Body of pancreas (tissue), 4 donors: Measurements from ENCODE around the gene STEAP1B. TPM values are rescaled to one million over a fixed set of nuclear protein-coding genes. Genes with fewer than 3 reads are reported as not detected.

Source experiments
- ATAC-seq: fragments of 150-250 bp; one replicate; pipeline ENCODE4 v1.9.1; 2016
- DNase-seq, 4 donors: peaks; one replicate each; pipeline ENCODE4 v3.0.0-alpha.2; 2019
- H3K27ac ChIP-seq, 4 donors: fragments of 200-600 bp; sonication (generic); 1 replicate in 3 of 4; 2 replicates in 1 of 4; pipeline versions ENCODE4 v1.5.1 to v1.6.1; 2016 to 2019; ENCODE audit warnings: mild to moderate bottlenecking in 1 of 4, mixed read lengths in 1 of 4, moderate library complexity in 1 of 4
- H3K27me3 ChIP-seq, 2 donors: fragments of 200-600 bp; sonication (generic); one replicate each; pipeline ENCODE4 v1.6.0; 2016; ENCODE audit warnings: mild to moderate bottlenecking in 1 of 2
- H3K36me3 ChIP-seq, 2 donors: fragments of 200-600 bp; sonication (generic); replicated peaks in 1 of 2; 2 replicates each; pipeline ENCODE4 v1.5.1; 2016; ENCODE audit warnings: low read depth in 2 of 2; ENCODE audit not compliant: insufficient read depth in 1 of 2
- H3K4me1 ChIP-seq: fragments of 200-600 bp; sonication (generic); one replicate; pipeline ENCODE4 v1.6.0; 2016
- H3K4me3 ChIP-seq, 2 donors: fragments of 200-600 bp; sonication (generic); 1 replicate in 1 of 2; 2 replicates in 1 of 2; pipeline ENCODE4 v1.5.1; 2016 to 2019
- H3K9me3 ChIP-seq, 3 donors: fragments of 200-600 bp; sonication (generic); 1 replicate in 2 of 3; 2 replicates in 1 of 3; pipeline ENCODE4 v1.5.1; 2016
- CTCF ChIP-seq, 7 experiments: fragments of 450-650 bp in 4 of 7; fragments of 200-600 bp in 3 of 7; sonication (generic) in 3 of 7; IDR thresholded peaks; one replicate each; pipeline ENCODE4 v1.5.1; 2016 to 2019; ENCODE audit warnings: antibody characterized with exemption in 7 of 7
- POLR2A ChIP-seq, 3 donors: fragments of 450-650 bp; IDR thresholded peaks; one replicate each; pipeline ENCODE4 v1.6.1; 2016; ENCODE audit warnings: antibody characterized with exemption in 3 of 3, mild to moderate bottlenecking in 2 of 3
- WGBS, 2 donors: methylation state at CpG; one replicate each; pipeline ENCODE4 v1.1.5; 2017; 5-methylcytosine and 5-hydroxymethylcytosine counted together
- intact Hi-C: fragments of 100-400 bp; cut with DNase I; formaldehyde crosslinking; loops from one replicate; pipeline ENCODE4 v1.15.1; 2023
- total RNA-seq, 2 donors: library from RNA; depleted of rRNA; stranded (reverse); fragments of >200 nt; gene quantifications; one replicate each; pipeline ENCODE4 v1.1.0, GENCODE V29; 2016

Gene STEAP1B
- total RNA-seq, 2 donors from 2014 or later = 1.3 TPM; not detected in 1

GRCh38 chr7:22445140-22445743, 54.7 kb downstream of the STEAP1B start:
- DNase-seq (peak; percentile 55 to 78 (median 70)), ATAC-seq (peak; percentile 66)
- no peak for TF ChIP-seq CTCF (IDR thresholded peaks at IDR 0.05)
- peak in 2 of 3 donors; percentile 5 to 27 for TF ChIP-seq POLR2A (IDR thresholded peaks at IDR 0.05)
- H3K4me1 ChIP-seq = peaks cover 55% of the 10 kb centered on the region
- 19 to 44% methylated on average over 6 to 14 of the region's 14 CpGs for WGBS, 2 donors
- no peak overlapping the region for H3K4me3 ChIP-seq
- H3K36me3 ChIP-seq = no peaks in the 10 kb centered on the region
- peak overlapping the region; percentile 77 to 91 (median 82) for H3K27ac ChIP-seq
- no peaks in the 10 kb centered on the region for H3K27me3 ChIP-seq
- intact Hi-C loops = no loop called here
- no peaks in the 10 kb centered on the region for H3K9me3 ChIP-seq

- intact Hi-C loops = no loop called here
- Histone ChIP-seq H3K4me1 (peaks cover 55% of the 10 kb centered on the region), H3K27me3 (no peaks in the 10 kb centered on the region), H3K36me3 (no peaks in the 10 kb centered on the region), H3K4me3 (no peak overlapping the region), H3K9me3 (no peaks in the 10 kb centered on the region), H3K27ac (peak overlapping the region; percentile 77 to 91 (median 82))
- DNase-seq = peak; percentile 69 to 84 (median 78)
- TF ChIP-seq POLR2A (IDR thresholded peaks at IDR 0.05) = peak in 1 of 3 donors; percentile 22
- no peak for TF ChIP-seq CTCF (IDR thresholded peaks at IDR 0.05)
- peak; percentile 88 for ATAC-seq
- 55 to 67% methylated on average over 10 to 13 of the region's 13 CpGs for WGBS, 2 donors
Observed at GRCh38 chr7:22444181-22444971, 55.6 kb downstream of the STEAP1B start.

- intact Hi-C loops = no loop called here
- H3K27ac ChIP-seq = peak overlapping the region; percentile 68 to 91 (median 82)
- H3K36me3 ChIP-seq = no peaks in the 10 kb centered on the region
- peaks cover 55% of the 10 kb centered on the region for H3K4me1 ChIP-seq
- no peak for TF ChIP-seq CTCF (IDR thresholded peaks at IDR 0.05)
- TF ChIP-seq POLR2A (IDR thresholded peaks at IDR 0.05) = no peak
- H3K27me3 ChIP-seq = no peaks in the 10 kb centered on the region
- 52 to 64% methylated on average over 5 to 7 of the region's 7 CpGs for WGBS, 2 donors
- DNase-seq = no peak
- no peak overlapping the region for H3K4me3 ChIP-seq
- no peak for ATAC-seq
- H3K9me3 ChIP-seq = no peaks in the 10 kb centered on the region
Observed at GRCh38 chr7:22443370-22444180, 56.4 kb downstream of the STEAP1B start.

- no peak for ATAC-seq
- H3K9me3 ChIP-seq = no peaks in the 10 kb centered on the region
- H3K27ac ChIP-seq = peak overlapping the region; percentile 42 to 91 (median 82)
- H3K27me3 ChIP-seq = no peaks in the 10 kb centered on the region
- DNase-seq = no peak
- H3K36me3 ChIP-seq = no peaks in the 10 kb centered on the region
- no peak for TF ChIP-seq CTCF (IDR thresholded peaks at IDR 0.05)
- intact Hi-C loops = no loop called here
- H3K4me1 ChIP-seq = peaks cover 55% of the 10 kb centered on the region
- WGBS, 2 donors = 79 to 88% methylated on average over 3 of the region's 3 CpGs
- no peak overlapping the region for H3K4me3 ChIP-seq
Observed at GRCh38 chr7:22442882-22443369, 57.1 kb downstream of the STEAP1B start.
